Stomach (tissue), 9 donors: ENCODE data around the gene CDHR5. TPM values are rescaled to one million over a fixed set of nuclear protein-coding genes. Genes with fewer than 3 reads are reported as not detected.
"Not testable (repeated sequence)": the region's sequence is repeated elsewhere in the genome, so short reads cannot be mapped to it uniquely, and the experiment has no call there.

Source experiments
- DNase-seq, 2 donors: peaks; one replicate each; pipeline versions ENCODE4 v3.0.0 to v3.0.0-alpha.2; 2013 to 2019
- H3K27ac ChIP-seq, 5 donors: fragments of 200-600 bp in 4 of 5; sonication (generic) in 4 of 5; one replicate each; pipeline ENCODE4 v1.5.1; 2013 to 2019; ENCODE audit warnings: mild to moderate bottlenecking in 1 of 5, moderate library complexity in 1 of 5
- H3K27me3 ChIP-seq, 3 donors: fragments of 200-600 bp; sonication (generic); one replicate each; pipeline ENCODE4 v1.5.1; 2017 to 2019; ENCODE audit warnings: mixed run types in 1 of 3
- H3K36me3 ChIP-seq, 4 donors: fragments of 200-600 bp; sonication (generic); 1 replicate in 3 of 4; 2 replicates in 1 of 4; pipeline ENCODE4 v1.5.1; 2016 to 2019
- H3K4me1 ChIP-seq, 4 donors: fragments of 200-600 bp; sonication (generic); one replicate each; pipeline ENCODE4 v1.5.1; 2016 to 2019
- H3K4me3 ChIP-seq, 4 donors: fragments of 200-600 bp; sonication (generic) in 3 of 4; one replicate each; pipeline ENCODE4 v1.5.1; 2016 to 2019; ENCODE audit warnings: mild to moderate bottlenecking in 1 of 4
- H3K9me3 ChIP-seq, 4 donors: fragments of 200-600 bp; sonication (generic); one replicate each; pipeline ENCODE4 v1.5.1; 2016 to 2019
- EP300 ChIP-seq: sonication (generic); formaldehyde crosslinking; IDR thresholded peaks from one replicate; pipeline ENCODE4 v1.6.1; 2017; ENCODE audit warnings: antibody characterized with exemption
- POLR2A ChIP-seq, 4 donors: fragments of 450-650 bp; IDR thresholded peaks; one replicate each; pipeline ENCODE4 v1.6.1; 2016; ENCODE audit warnings: antibody characterized with exemption in 4 of 4, control low read depth in 2 of 4, mild to moderate bottlenecking in 1 of 4, moderate library complexity in 1 of 4
- POLR2AphosphoS5 ChIP-seq, 3 donors: sonication (generic); formaldehyde crosslinking; IDR thresholded peaks; one replicate each; pipeline ENCODE4 v1.6.1; 2016; ENCODE audit warnings: antibody characterized with exemption in 3 of 3
- WGBS, 5 donors: extraction: QIAGEN DNeasy Blood & Tissue Kit in 3 of 5; methylation state at CpG; one replicate each; pipeline versions ENCODE4 v1.1.5 to v1.1.7; 2013 to 2018; 5-methylcytosine and 5-hydroxymethylcytosine counted together
- intact Hi-C: fragments of 100-400 bp; cut with DNase I; formaldehyde crosslinking; loops from one replicate; pipeline ENCODE4 v1.15.1; 2023; ENCODE audit warnings: low total_unique reads
- polyA plus RNA-seq, 3 donors: library from polyadenylated mRNA; stranded (reverse); fragments of 200-250 nt; gene quantifications; one replicate each; pipeline ENCODE4 v1.2.3, GENCODE V29; 2013
- total RNA-seq, 5 donors: library from RNA; depleted of rRNA; stranded (reverse); fragments of >200 nt; gene quantifications; one replicate each; pipeline versions ENCODE4 v1.1.0 to v1.2.3, GENCODE V29; 2014 to 2016
- TF ChIP-seq, protein P1 (sequence below), 7 experiments: fragments of 450-650 bp in 4 of 7; fragments of 200-600 bp in 3 of 7; sonication (generic) in 3 of 7; IDR thresholded peaks; one replicate each; pipeline ENCODE4 v1.5.1; 2016 to 2019; ENCODE audit warnings: antibody characterized with exemption in 7 of 7, control low read depth in 2 of 7, mild to moderate bottlenecking in 1 of 7
- donor health status: healthy with polysubstance abuse.
- donor health status: Bipolar disorder and iron deficiency.
- donor health status: healthy.

Gene CDHR5
- total and polyA plus RNA-seq, 8 donors = 0.38 to 92.1 (median 2.8) TPM

DNA sequence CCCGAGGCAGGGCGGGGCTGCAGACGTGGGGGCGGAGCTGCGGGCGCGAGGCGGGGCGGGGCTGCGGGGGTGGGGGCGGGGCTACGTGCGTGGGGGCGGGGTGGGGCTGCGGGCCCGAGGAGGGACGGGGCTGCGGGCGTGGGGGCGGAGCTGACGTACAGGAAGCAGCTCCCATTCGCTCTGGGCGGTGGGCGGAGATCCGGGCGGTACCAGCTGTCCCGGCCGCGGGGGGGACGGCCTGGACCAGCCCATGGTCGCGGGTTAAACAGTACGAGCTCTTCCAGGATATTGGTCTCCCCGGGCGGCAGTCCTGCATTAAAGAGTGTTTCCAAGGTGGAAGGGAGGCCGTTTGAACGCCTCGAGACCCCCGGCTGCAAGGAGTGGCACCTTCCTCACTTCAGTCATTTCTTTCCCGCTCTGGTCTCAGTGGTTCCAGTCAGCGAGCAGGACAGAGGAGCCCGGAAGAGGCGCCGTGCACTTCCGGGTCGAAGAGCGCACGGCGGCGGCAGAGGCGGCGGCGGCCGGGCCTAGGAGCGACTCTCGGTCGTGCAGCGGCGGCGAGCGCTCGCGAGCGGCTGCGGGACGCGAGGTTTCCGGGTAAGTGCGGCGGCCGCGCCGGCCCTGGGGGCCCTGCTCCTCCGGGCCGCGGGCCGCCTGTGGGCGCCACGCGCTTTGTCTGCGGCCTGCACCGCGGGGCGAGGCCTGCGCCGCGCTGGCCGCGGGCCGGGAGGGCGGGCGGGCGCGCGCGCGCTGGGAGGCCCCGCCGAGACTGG is 48.6 kb downstream of the CDHR5 start, which contains the start of gene PHRF1:
Gene PHRF1, plus strand, starts transcription at position 475 of the 773 bp plus-strand sequence. CDS start 5,043 bp downstream, outside the sequence.
- peak within 1 kb of the TSS; percentile 91 to 94 (median 93) for H3K27ac ChIP-seq
- TF ChIP-seq POLR2AphosphoS5 (IDR thresholded peaks at IDR 0.05) = peak; percentile 57 to 90 (median 85)
- TF ChIP-seq, protein P1, sequence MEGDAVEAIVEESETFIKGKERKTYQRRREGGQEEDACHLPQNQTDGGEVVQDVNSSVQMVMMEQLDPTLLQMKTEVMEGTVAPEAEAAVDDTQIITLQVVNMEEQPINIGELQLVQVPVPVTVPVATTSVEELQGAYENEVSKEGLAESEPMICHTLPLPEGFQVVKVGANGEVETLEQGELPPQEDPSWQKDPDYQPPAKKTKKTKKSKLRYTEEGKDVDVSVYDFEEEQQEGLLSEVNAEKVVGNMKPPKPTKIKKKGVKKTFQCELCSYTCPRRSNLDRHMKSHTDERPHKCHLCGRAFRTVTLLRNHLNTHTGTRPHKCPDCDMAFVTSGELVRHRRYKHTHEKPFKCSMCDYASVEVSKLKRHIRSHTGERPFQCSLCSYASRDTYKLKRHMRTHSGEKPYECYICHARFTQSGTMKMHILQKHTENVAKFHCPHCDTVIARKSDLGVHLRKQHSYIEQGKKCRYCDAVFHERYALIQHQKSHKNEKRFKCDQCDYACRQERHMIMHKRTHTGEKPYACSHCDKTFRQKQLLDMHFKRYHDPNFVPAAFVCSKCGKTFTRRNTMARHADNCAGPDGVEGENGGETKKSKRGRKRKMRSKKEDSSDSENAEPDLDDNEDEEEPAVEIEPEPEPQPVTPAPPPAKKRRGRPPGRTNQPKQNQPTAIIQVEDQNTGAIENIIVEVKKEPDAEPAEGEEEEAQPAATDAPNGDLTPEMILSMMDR (IDR thresholded peaks at IDR 0.05) = no peak
- H3K4me1 ChIP-seq = peaks cover 42 to 63% (median 58%) of the 10 kb centered on the region in 4 donors
- H3K27me3 ChIP-seq = peaks cover 0 to 12% (median 4%) of the 10 kb centered on the region in 3 donors
- intact Hi-C loops = no loop called here
- peak within 1 kb of the TSS; percentile 71 to 98 (median 78) for H3K4me3 ChIP-seq
- peak; percentile 97 to 98 for DNase-seq
- H3K9me3 ChIP-seq = no peaks in the 10 kb centered on the region
- WGBS, 5 donors = 0% methylated on average over 55 to 98 of the region's 99 CpGs
- H3K36me3 ChIP-seq = no peaks in the 10 kb centered on the region

DNA sequence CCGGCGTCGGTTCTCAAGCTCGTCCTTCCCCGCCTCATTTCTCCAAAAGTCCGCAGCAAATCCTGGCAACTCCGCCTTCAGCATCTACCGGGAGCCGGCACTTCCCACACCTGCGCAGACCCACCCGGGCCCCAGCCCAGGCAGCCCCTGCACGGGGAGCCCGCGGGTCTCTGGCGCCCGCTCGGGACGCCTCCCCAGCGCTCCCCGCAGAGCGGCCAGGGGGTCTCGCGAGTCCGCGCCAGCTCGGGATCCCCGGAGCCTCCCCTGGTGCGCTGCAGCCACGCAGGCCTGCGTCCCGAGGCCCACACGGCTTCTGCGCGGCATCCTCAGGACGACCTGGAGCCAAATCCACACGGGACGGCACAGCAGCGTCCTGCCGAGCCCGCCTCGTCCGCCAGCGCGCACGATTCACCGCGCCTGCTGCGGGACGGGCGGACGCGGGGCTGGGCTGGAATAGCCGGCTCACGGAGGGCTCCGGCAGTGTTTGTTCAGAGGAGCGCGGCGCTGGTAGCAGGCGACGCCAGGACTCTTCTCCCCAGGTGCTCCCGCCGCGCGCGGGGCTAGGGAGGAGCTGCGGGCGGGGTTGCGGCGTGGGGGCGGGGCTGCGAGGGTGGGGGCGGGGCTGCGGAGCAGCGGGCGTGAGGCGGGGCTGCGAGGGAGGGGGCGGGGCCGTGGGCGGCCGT is 49.3 kb downstream of the CDHR5 start:
- peaks cover 0 to 12% (median 4%) of the 10 kb centered on the region in 3 donors for H3K27me3 ChIP-seq
- H3K9me3 ChIP-seq = no peaks in the 10 kb centered on the region
- intact Hi-C loops = no loop called here
- peak in 1 of 2 donors; percentile 61 for DNase-seq
- TF ChIP-seq POLR2AphosphoS5 (IDR thresholded peaks at IDR 0.05) = peak in 2 of 3 donors; percentile 4 to 22
- no peak for TF ChIP-seq POLR2A (IDR thresholded peaks at IDR 0.05)
- no peaks in the 10 kb centered on the region for H3K36me3 ChIP-seq
- H3K4me1 ChIP-seq = peaks cover 42 to 56% (median 51%) of the 10 kb centered on the region in 4 donors
- 1 to 2% (median 1%) methylated on average over 34 to 81 of the region's 81 CpGs for WGBS, 5 donors
- peak overlapping the region; percentile 61 to 98 (median 67) for H3K4me3 ChIP-seq
- H3K27ac ChIP-seq = peak overlapping the region; percentile 51 to 75 (median 66)

DNA sequence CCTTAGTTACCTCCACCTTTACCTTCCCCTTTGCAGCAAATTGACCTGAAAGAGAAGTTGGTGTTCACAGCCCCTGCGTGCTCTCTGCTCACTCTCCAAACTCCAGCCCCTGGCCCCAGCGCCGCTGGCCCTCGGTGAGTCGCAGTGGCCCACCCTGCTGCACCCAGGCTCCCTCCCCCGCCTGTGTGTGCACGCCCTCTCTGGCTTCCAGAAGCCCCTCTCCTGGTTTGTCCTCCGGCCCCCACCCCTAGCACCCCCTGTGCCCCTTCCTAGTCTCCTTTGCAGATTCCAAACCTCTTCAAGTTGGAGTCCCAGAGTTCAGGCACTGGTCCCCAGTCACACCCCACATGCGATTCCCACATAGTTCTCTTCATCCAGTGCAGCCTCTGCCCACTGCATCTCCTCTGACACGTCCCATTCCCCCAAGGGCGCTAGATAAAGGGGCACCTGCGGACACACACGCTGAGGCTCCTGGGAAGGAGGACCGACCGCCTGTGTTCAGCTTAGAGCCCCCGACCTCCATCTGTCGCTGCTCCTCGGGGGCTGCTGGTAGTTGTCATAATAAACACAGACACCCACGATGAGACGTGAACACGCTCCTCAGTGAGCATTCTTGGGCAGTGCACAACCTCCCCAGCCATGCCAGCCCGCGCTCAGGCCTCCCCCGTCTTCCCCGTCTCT is 50.0 kb downstream of the CDHR5 start:
- intact Hi-C loops = loop anchor here (5.0 kb wide), 1 partner anchor 52 kb away; no protein-coding TSS in a partner anchor
- no peak for DNase-seq
- Histone ChIP-seq H3K4me1 (peaks cover 37 to 49% (median 44%) of the 10 kb centered on the region in 4 donors), H3K4me3 (peak overlapping the region; percentile 61 to 98 (median 67)), H3K27ac (peak overlapping the region in 2 of 5 donors; percentile 57 to 75), H3K9me3 (no peaks in the 10 kb centered on the region), H3K36me3 (no peaks in the 10 kb centered on the region), H3K27me3 (peaks cover 0 to 12% (median 4%) of the 10 kb centered on the region in 3 donors)
- no peak for TF ChIP-seq POLR2AphosphoS5 (IDR thresholded peaks at IDR 0.05)
- no peak for TF ChIP-seq POLR2A (IDR thresholded peaks at IDR 0.05)
- TF ChIP-seq, protein P1 (IDR thresholded peaks at IDR 0.05) = no peak
- no peak for TF ChIP-seq EP300
- 20 to 34% (median 26%) methylated on average over 20 to 25 of the region's 25 CpGs for WGBS, 5 donors

DNA sequence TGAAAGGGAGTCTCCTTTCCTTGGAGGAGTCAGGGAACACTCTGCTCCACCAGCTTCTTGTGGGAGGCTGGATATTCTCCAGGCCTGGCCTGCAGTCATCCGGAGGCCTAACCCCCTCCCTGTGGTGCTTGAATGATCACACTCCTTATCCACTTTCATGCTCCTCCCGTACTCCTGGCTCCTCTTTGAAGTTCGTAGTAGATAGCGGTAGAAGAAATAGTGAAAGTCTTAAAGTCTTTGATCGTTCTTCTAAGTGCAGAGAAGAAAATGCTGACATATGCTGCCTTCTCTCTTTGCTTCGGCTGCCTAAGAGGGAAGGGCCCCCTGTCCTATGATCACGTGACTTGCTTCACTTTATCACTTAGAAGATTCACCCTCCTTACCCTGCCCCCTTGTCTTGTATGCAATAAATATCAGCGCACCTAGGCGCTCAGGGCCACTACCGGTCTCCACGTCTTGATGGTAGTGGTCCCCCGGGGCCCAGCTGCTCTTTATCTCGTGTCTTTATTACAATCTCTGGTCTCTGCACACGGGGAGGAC is 50.7 kb downstream of the CDHR5 start:
- Histone ChIP-seq H3K4me1 (peaks cover 35 to 48% (median 44%) of the 10 kb centered on the region in 4 donors), H3K27me3 (peaks cover 0 to 15% (median 4%) of the 10 kb centered on the region in 3 donors)
- WGBS, 5 donors = 59 to 70% (median 68%) methylated on average over 13 to 14 of the region's 14 CpGs
- not testable (repeated sequence) for DNase-seq, H3K4me3 ChIP-seq, H3K9me3 ChIP-seq, H3K27ac ChIP-seq, H3K36me3 ChIP-seq
- intact Hi-C loops = loop anchor here (5.0 kb wide), 1 partner anchor 52 kb away; no protein-coding TSS in a partner anchor
